SK-N-SH treated with all-trans-retinoic acid at 6 μM for 48 hours (cell line): ENCODE data around the gene FMN1.

Experiments used
- ATAC-seq: fragments of 200-7000 bp; cut with Tn5 transposase; 3 replicates; pipeline ENCODE4 v1.9.1; 2020; ENCODE audit warnings: mild to moderate bottlenecking, moderate library complexity
- BACH2 ChIP-seq: fragments of 250-450 bp; sonication (Bioruptor Pico); IDR thresholded peaks from 2 replicates; pipeline ENCODE4 v1.9.0; 2021; ENCODE audit warnings: mild to moderate bottlenecking, borderline replicate concordance
- CREB5 ChIP-seq: fragments of 250-450 bp; sonication (Bioruptor Pico); IDR thresholded peaks from 2 replicates; pipeline ENCODE4 v1.5.1; 2020; ENCODE audit warnings: low read depth, mild to moderate bottlenecking, moderate library complexity
- CSDC2 ChIP-seq: fragments of 250-450 bp; sonication (Bioruptor Pico); IDR thresholded peaks from 2 replicates; pipeline ENCODE4 v1.5.0; 2020; ENCODE audit warnings: mild to moderate bottlenecking, moderate library complexity
- ESRRG ChIP-seq: fragments of 250-450 bp; sonication (Bioruptor Pico); IDR thresholded peaks from 2 replicates; pipeline ENCODE4 v1.6.1; 2021; ENCODE audit warnings: mild to moderate bottlenecking
- GLIS3 ChIP-seq: fragments of 250-450 bp; sonication (Bioruptor Pico); IDR thresholded peaks from 2 replicates; pipeline ENCODE4 v1.5.0; 2020; ENCODE audit warnings: mild to moderate bottlenecking, moderate library complexity
- ISL1 ChIP-seq: fragments of 250-450 bp; sonication (Bioruptor Pico); IDR thresholded peaks from 2 replicates; pipeline ENCODE4 v2.1.2; 2022; ENCODE audit warnings: mild to moderate bottlenecking, moderate library complexity
- OSR1 ChIP-seq: fragments of 250-450 bp; sonication (Bioruptor Pico); IDR thresholded peaks from 2 replicates; pipeline ENCODE4 v1.8.0; 2022; ENCODE audit warnings: moderate library complexity, mild to moderate bottlenecking, inconsistent platforms
- PATZ1 ChIP-seq: fragments of 250-450 bp; sonication (Bioruptor Pico); IDR thresholded peaks from 2 replicates; pipeline ENCODE4 v1.8.0; 2020; ENCODE audit warnings: mild to moderate bottlenecking, moderate library complexity, borderline replicate concordance
- POU6F1 ChIP-seq: fragments of 250-450 bp; sonication (Bioruptor Pico); IDR thresholded peaks from 2 replicates; pipeline ENCODE4 v1.8.0; 2021; ENCODE audit warnings: low read depth, mild to moderate bottlenecking, moderate library complexity, borderline replicate concordance
- PPARA ChIP-seq: fragments of 250-450 bp; sonication (Bioruptor Pico); IDR thresholded peaks from 2 replicates; pipeline ENCODE4 v1.5.0; 2020; ENCODE audit warnings: mild to moderate bottlenecking, borderline replicate concordance
- RARB ChIP-seq: fragments of 250-450 bp; sonication (Bioruptor Pico); IDR thresholded peaks from 2 replicates; pipeline ENCODE4 v1.8.0; 2021; ENCODE audit warnings: mild to moderate bottlenecking, moderate library complexity
- SNAI2 ChIP-seq: fragments of 250-450 bp; sonication (Bioruptor Pico); IDR thresholded peaks from 2 replicates; pipeline ENCODE4 v1.5.0; 2020; ENCODE audit warnings: mild to moderate bottlenecking, moderate library complexity
- TCF4 ChIP-seq: fragments of 250-450 bp; sonication (Bioruptor Pico); IDR thresholded peaks from 2 replicates; pipeline ENCODE4 v1.8.0; 2021; ENCODE audit warnings: mild to moderate bottlenecking, moderate library complexity, borderline replicate concordance
- TOX ChIP-seq: fragments of 250-450 bp; sonication (Bioruptor Pico); IDR thresholded peaks from 2 replicates; pipeline ENCODE4 v1.8.0; 2021; ENCODE audit warnings: mild to moderate bottlenecking, moderate library complexity, borderline replicate concordance
- TSHZ2 ChIP-seq: fragments of 250-450 bp; sonication (Bioruptor Pico); IDR thresholded peaks from 2 replicates; pipeline ENCODE4 v1.5.0; 2020; ENCODE audit warnings: mild to moderate bottlenecking, moderate library complexity
- ZC3H10 ChIP-seq: fragments of 250-450 bp; sonication (Bioruptor Pico); IDR thresholded peaks from 2 replicates; pipeline ENCODE4 v1.5.1; 2021; ENCODE audit warnings: mild to moderate bottlenecking, moderate library complexity
- ZFP3 ChIP-seq: fragments of 250-450 bp; sonication (Bioruptor Pico); IDR thresholded peaks from 2 replicates; pipeline ENCODE4 v1.5.0; 2020; ENCODE audit warnings: mild to moderate bottlenecking, moderate library complexity
- ZFP30 ChIP-seq: fragments of 450-650 bp; formaldehyde crosslinking; IDR thresholded peaks from 2 replicates; pipeline ENCODE4 v1.5.0; 2022; ENCODE audit warnings: mild to moderate bottlenecking, moderate library complexity
- ZNF70 ChIP-seq: fragments of 450-650 bp; formaldehyde crosslinking; IDR thresholded peaks from 2 replicates; pipeline ENCODE4 v1.5.0; 2020; ENCODE audit warnings: mild to moderate bottlenecking, moderate library complexity
- ZNF8 ChIP-seq: fragments of 450-650 bp; formaldehyde crosslinking; IDR thresholded peaks from 2 replicates; pipeline ENCODE4 v1.5.0; 2020; ENCODE audit warnings: mild to moderate bottlenecking, moderate library complexity

Gene FMN1

GRCh38 chr15:33171202-33171601 is 23.3 kb downstream of the FMN1 start (continued):
- TF ChIP-seq TSHZ2 (CRISPR knock-in tag), result no peak
- no peak for TF ChIP-seq ISL1 (CRISPR knock-in tag)

- ATAC-seq, result no peak
- TF ChIP-seq CREB5 (no peak), CSDC2 (CRISPR knock-in tag) (no peak), ZFP3 (CRISPR knock-in tag) (no peak), TOX (CRISPR knock-in tag) (no peak), SNAI2 (CRISPR knock-in tag) (no peak), BACH2 (no peak), ISL1 (CRISPR knock-in tag) (no peak), OSR1 (CRISPR knock-in tag) (no peak), ZNF70 (CRISPR knock-in tag) (no peak), ZC3H10 (CRISPR knock-in tag) (no peak), ZFP30 (CRISPR knock-in tag) (no peak)
- TF ChIP-seq, all 23 proteins: peak for 0
These were observed 24.9 kb downstream of the FMN1 start for GRCh38 chr15:33169625-33170024.

GRCh38 chr15:33168444-33168843 is 26.1 kb downstream of the FMN1 start:
- TF ChIP-seq CREB5 (no peak), ZFP30 (CRISPR knock-in tag) (no peak), GLIS3 (no peak), POU6F1 (CRISPR knock-in tag) (no peak), ISL1 (CRISPR knock-in tag) (no peak), RARB (CRISPR knock-in tag) (no peak), BACH2 (no peak), ZFP3 (CRISPR knock-in tag) (no peak), TSHZ2 (CRISPR knock-in tag) (no peak), ZNF8 (CRISPR knock-in tag) (no peak), SNAI2 (CRISPR knock-in tag) (no peak), PPARA (no peak), ESRRG (no peak), PATZ1 (CRISPR knock-in tag) (no peak), CSDC2 (CRISPR knock-in tag) (no peak), TCF4 (no peak), OSR1 (CRISPR knock-in tag) (no peak), ZC3H10 (CRISPR knock-in tag) (no peak)
- no peak for ATAC-seq
